ENCODE data around the gene AEN. TPM values are rescaled to one million over a fixed set of nuclear protein-coding genes. Genes with fewer than 3 reads are reported as not detected.
"Not testable (repeated sequence)": the region's sequence is repeated elsewhere in the genome, so short reads cannot be mapped to it uniquely, and the experiment has no call there.

AEN gene
- total RNA-seq, 6 experiments from 2014 or later: 4.5 to 18.7 (median 7.3) TPM

- no peaks in the 10 kb centered on the region for H3K27me3 ChIP-seq
- H3K9me3 ChIP-seq: no peaks in the 10 kb centered on the region
- H3K4me1 ChIP-seq: peaks cover 0 to 13% (median 2%) of the 10 kb centered on the region in 4 donors
- intact Hi-C loops (cut with DNase I): no loop called here
- 90% methylated on average over 2 of the region's 16 CpGs for WGBS (ENCODE audit: insufficient coverage, low coverage, low lambda C conversion rate, missing lambda C conversion rate)
- H3K36me3 ChIP-seq: peaks cover 0 to 23% (median 6%) of the 10 kb centered on the region in 4 donors
- no peak overlapping the region for H3K27ac ChIP-seq
- ATAC-seq (no peak), DNase-seq (no peak)
- TF ChIP-seq CTCF (IDR thresholded peaks at IDR 0.05) (no peak), POLR2A (IDR thresholded peaks at IDR 0.05) (no peak)
- H3K4me3 ChIP-seq: no peak overlapping the region
Measured at GRCh38 chr15:88629071-88629470, 7.9 kb downstream of the AEN start.

- WGBS (ENCODE audit: insufficient coverage, low coverage, low lambda C conversion rate, missing lambda C conversion rate): 33% methylated on average over 1 of the region's 9 CpGs
- Histone ChIP-seq H3K9me3 (no peaks in the 10 kb centered on the region), H3K4me3 (no peak overlapping the region), H3K27me3 (no peaks in the 10 kb centered on the region), H3K36me3 (peaks cover 0 to 23% (median 6%) of the 10 kb centered on the region in 4 donors), H3K27ac (no peak overlapping the region), H3K4me1 (peaks cover 0 to 1% (median 0%) of the 10 kb centered on the region in 4 donors)
- intact Hi-C loops (cut with DNase I): no loop called here
- ATAC-seq (peak; percentile 27 to 55 (median 46)), DNase-seq (no peak)
- TF ChIP-seq CTCF (IDR thresholded peaks at IDR 0.05): no peak
- TF ChIP-seq POLR2A (IDR thresholded peaks at IDR 0.05): no peak
Measured at GRCh38 chr15:88630141-88630721, 9.1 kb downstream of the AEN start.

GRCh38 chr15:88630798-88631463, 9.8 kb downstream of the AEN start:
- intact Hi-C loops (cut with DNase I): no loop called here
- Histone ChIP-seq H3K9me3 (no peaks in the 10 kb centered on the region), H3K27ac (no peak overlapping the region), H3K4me1 (no peaks in the 10 kb centered on the region), H3K27me3 (no peaks in the 10 kb centered on the region), H3K4me3 (no peak overlapping the region), H3K36me3 (peaks cover 0 to 23% (median 6%) of the 10 kb centered on the region in 4 donors)
- TF ChIP-seq CTCF (IDR thresholded peaks at IDR 0.05) (no peak), POLR2A (IDR thresholded peaks at IDR 0.05) (no peak)
- no peak for ATAC-seq
- WGBS (ENCODE audit: insufficient coverage, low coverage, low lambda C conversion rate, missing lambda C conversion rate): 76% methylated on average over 7 of the region's 7 CpGs
- no peak for DNase-seq

- H3K36me3 ChIP-seq: peaks cover 0 to 19% (median 4%) of the 10 kb centered on the region in 4 donors
- TF ChIP-seq POLR2A (IDR thresholded peaks at IDR 0.05): no peak
- no peak for TF ChIP-seq CTCF (IDR thresholded peaks at IDR 0.05)
- H3K9me3 ChIP-seq: no peaks in the 10 kb centered on the region
- no CpG with 5 or more reads among the region's 12 CpGs for WGBS (ENCODE audit: insufficient coverage, low coverage, low lambda C conversion rate, missing lambda C conversion rate)
- H3K27me3 ChIP-seq: no peaks in the 10 kb centered on the region
- no peak overlapping the region for H3K27ac ChIP-seq
- intact Hi-C loops (cut with DNase I): no loop called here
- ATAC-seq (peak in 1 of 4 donors; percentile 8), DNase-seq (no peak)
- no peaks in the 10 kb centered on the region for H3K4me1 ChIP-seq
- H3K4me3 ChIP-seq: no peak overlapping the region
Measured at GRCh38 chr15:88631464-88632028, 10.4 kb downstream of the AEN start.

- ATAC-seq; intact Hi-C loops (cut with DNase I); H3K27ac ChIP-seq; H3K9me3 ChIP-seq; H3K27me3 ChIP-seq; DNase-seq; H3K4me3 ChIP-seq; H3K4me1 ChIP-seq: not testable (repeated sequence)
- peaks cover 0 to 15% (median 1%) of the 10 kb centered on the region in 4 donors for H3K36me3 ChIP-seq
- WGBS (ENCODE audit: insufficient coverage, low coverage, low lambda C conversion rate, missing lambda C conversion rate): 77% methylated on average over 7 of the region's 7 CpGs
Measured at GRCh38 chr15:88632797-88633196, 11.7 kb downstream of the AEN start.

Data from right lobe of liver (tissue), 6 donors.